H1 (cell line): ENCODE data around the gene PSMD5. TPM values are rescaled to one million over a fixed set of nuclear protein-coding genes. Genes with fewer than 3 reads are reported as not detected.

Source experiments
- BACH1 ChIP-seq: IDR thresholded peaks from 2 replicates; pipeline ENCODE4 v1.6.1; 2012; ENCODE audit warnings: low read length, improper control_type of control experiment
- CTBP2 ChIP-seq: IDR thresholded peaks from 2 replicates; pipeline ENCODE4 v1.7.0; 2011; ENCODE audit warnings: borderline replicate concordance, mild to moderate bottlenecking, moderate library complexity, mixed read lengths, low read length; ENCODE audit not compliant: insufficient read depth, insufficient read length
- JUN ChIP-seq: IDR thresholded peaks from 2 replicates; pipeline ENCODE4 v1.6.1; 2011; ENCODE audit warnings: low read depth, mild to moderate bottlenecking, improper control_type of control experiment, low read length
- KDM5A ChIP-seq: fragments of 200-600 bp; IDR thresholded peaks from 2 replicates; pipeline ENCODE4 v1.7.1; 2012; ENCODE audit warnings: mild to moderate bottlenecking, low read length, inconsistent platforms, mixed read lengths
- MAFK ChIP-seq: IDR thresholded peaks from 2 replicates; pipeline ENCODE4 v1.6.1; 2012; ENCODE audit warnings: low read depth, mild to moderate bottlenecking, improper control_type of control experiment, low read length
- NANOG ChIP-seq: IDR thresholded peaks from 2 replicates; pipeline ENCODE4 v1.6.1; 2011; ENCODE audit warnings: low read length, low read depth, mild to moderate bottlenecking, inconsistent platforms; ENCODE audit not compliant: insufficient read depth, poor library complexity, severe bottlenecking
- NRF1 ChIP-seq: IDR thresholded peaks from 2 replicates; pipeline ENCODE4 v1.6.1; 2011; ENCODE audit warnings: mild to moderate bottlenecking, low read depth, low read length, improper control_type of control experiment
- POU5F1 ChIP-seq: IDR thresholded peaks from 2 replicates; pipeline ENCODE4 v1.6.1; 2011; ENCODE audit warnings: low read depth, mild to moderate bottlenecking, low read length, moderate library complexity
- RBBP5 ChIP-seq: IDR thresholded peaks from 2 replicates; pipeline ENCODE4 v1.7.1; 2012; ENCODE audit warnings: low read depth, mild to moderate bottlenecking, inconsistent platforms, low read length, moderate library complexity, borderline replicate concordance
- RNF2 ChIP-seq: fragments of 200-900, 300-1000 bp; sonication (generic); IDR thresholded peaks from 2 replicates; pipeline ENCODE4 v1.7.1; 2016; ENCODE audit warnings: borderline replicate concordance, low read depth, mild to moderate bottlenecking, antibody characterized with exemption, low read length; ENCODE audit not compliant: poor library complexity, severe bottlenecking; ENCODE audit errors: missing control alignments
- RXRA ChIP-seq: IDR thresholded peaks from 2 replicates; pipeline ENCODE4 v1.6.1; 2011; ENCODE audit warnings: low read depth, mild to moderate bottlenecking, low read length, moderate library complexity; ENCODE audit not compliant: insufficient read depth
- SAP30 ChIP-seq: fragments of 300-600 bp; sonication (generic); IDR thresholded peaks from 2 replicates; pipeline ENCODE4 v1.7.1; 2012; ENCODE audit warnings: low read length, moderate library complexity, mild to moderate bottlenecking, inconsistent platforms; ENCODE audit not compliant: insufficient read depth, insufficient replicate concordance
- SIRT6 ChIP-seq: IDR thresholded peaks from one replicate; pipeline ENCODE4 v1.7.1; 2012; ENCODE audit warnings: low read length, inconsistent platforms
- SP1 ChIP-seq: IDR thresholded peaks from 2 replicates; pipeline ENCODE4 v1.6.1; 2011; ENCODE audit warnings: low read depth, low read length
- SP4 ChIP-seq: IDR thresholded peaks from 2 replicates; pipeline ENCODE4 v1.6.1; 2012; ENCODE audit warnings: low read length, inconsistent platforms
- TAF1 ChIP-seq: IDR thresholded peaks from 2 replicates; pipeline ENCODE4 v1.6.1; 2011; ENCODE audit warnings: mild to moderate bottlenecking, low read depth, low read length
- TBP ChIP-seq: IDR thresholded peaks from 2 replicates; pipeline ENCODE4 v1.6.1; 2011; ENCODE audit warnings: low read depth, low read length, improper control_type of control experiment
- polyA plus RNA-seq, 7 experiments: library from polyadenylated mRNA; depleted of rRNA in 3 of 7; stranded (reverse) in 5 of 7; unstranded in 2 of 7; fragments of >200 nt in 5 of 7; fragments of 200-250 nt in 2 of 7; gene quantifications; 1 replicate in 5 of 7; 2 replicates in 1 of 7; 4 replicates in 1 of 7; pipeline versions ENCODE4 v1.2.1 to v1.2.3, GENCODE V29; 2011 to 2013; ENCODE audit warnings: missing spikeins in 2 of 7, mixed read lengths in 2 of 7
- total RNA-seq: library from RNA; stranded (reverse); fragmentation: NEBNext Ultra II Directional; extraction: Animal tissue kit (Norgen Biotek cat#: 25700); gene quantifications from 2 replicates; pipeline ENCODE4 v1.2.1, GENCODE V29; 2021
- TF ChIP-seq, protein P1 (sequence below), 3 experiments: IDR thresholded peaks; 1 replicate in 2 of 3; 2 replicates in 1 of 3; pipeline versions ENCODE4 v1.5.1 to v1.6.1; 2011; ENCODE audit warnings: low read length in 3 of 3, mild to moderate bottlenecking in 3 of 3, inconsistent platforms in 2 of 3, low read depth in 1 of 3, moderate library complexity in 1 of 3; ENCODE audit not compliant: insufficient read depth in 1 of 3; ENCODE audit errors: control extremely low read depth in 1 of 3
- TF ChIP-seq, protein P2 (sequence below): IDR thresholded peaks from 2 replicates; pipeline ENCODE4 v1.6.1; 2011; ENCODE audit warnings: low read depth, mild to moderate bottlenecking, low read length; ENCODE audit not compliant: insufficient read depth

Gene PSMD5
- total and polyA plus RNA-seq, 2 of the 8 experiments (the other 6 are each of a cell fraction or from before 2014, with no cell fraction given): 19.2 to 30.5 TPM

DNA sequence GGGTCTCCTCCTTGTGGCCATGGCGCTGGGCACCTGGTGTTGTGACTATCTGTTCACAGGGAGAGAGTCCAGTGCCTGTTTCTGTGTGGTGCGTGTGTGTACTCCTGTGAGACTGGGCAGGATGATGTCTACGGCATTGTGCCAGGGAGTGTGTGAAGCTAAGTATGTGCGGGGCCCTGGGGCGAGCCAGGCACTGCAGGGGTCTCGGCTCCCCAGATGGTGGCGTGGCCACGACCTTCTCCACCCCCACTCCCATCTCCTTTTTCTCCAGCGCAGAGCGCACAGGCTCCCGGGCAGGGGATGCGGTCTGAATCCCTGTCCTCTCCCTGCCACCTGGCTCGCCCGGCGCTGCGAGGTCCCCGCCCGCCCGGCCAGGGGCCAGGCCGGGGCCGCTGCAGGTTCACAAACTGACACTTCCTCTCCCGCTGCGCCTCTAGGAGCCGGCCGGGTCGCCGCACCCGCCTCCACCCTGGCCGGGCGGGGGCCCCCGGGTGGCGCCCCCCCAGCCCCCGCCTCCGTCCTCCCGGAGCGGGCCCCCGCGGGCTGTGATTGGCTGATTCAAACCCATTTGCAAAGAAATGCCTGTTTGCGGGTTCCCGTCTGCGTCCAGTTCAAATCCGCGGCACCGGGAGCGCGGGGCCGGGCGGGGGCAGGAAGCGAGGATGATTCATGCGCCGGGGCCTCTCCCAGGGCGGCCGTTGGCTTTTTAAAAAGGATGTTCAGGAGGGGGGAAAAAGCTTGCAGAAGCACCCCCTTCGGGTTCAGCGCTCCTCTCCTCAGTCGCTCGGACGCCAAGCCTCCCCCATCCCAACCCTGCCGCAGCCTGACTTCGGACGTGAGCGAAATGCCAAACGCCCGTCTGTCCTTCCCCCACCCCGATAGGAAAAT, 33.5 kb upstream of the PSMD5 start (continued):
- TF ChIP-seq SIRT6: no peak
- TF ChIP-seq RXRA: no peak
- no peak for TF ChIP-seq POU5F1
- no peak for TF ChIP-seq TBP
- no peak for TF ChIP-seq CTBP2
- peak; percentile 12; the same call in 1 of the 2 replicates for TF ChIP-seq TAF1
- TF ChIP-seq, protein P1, sequence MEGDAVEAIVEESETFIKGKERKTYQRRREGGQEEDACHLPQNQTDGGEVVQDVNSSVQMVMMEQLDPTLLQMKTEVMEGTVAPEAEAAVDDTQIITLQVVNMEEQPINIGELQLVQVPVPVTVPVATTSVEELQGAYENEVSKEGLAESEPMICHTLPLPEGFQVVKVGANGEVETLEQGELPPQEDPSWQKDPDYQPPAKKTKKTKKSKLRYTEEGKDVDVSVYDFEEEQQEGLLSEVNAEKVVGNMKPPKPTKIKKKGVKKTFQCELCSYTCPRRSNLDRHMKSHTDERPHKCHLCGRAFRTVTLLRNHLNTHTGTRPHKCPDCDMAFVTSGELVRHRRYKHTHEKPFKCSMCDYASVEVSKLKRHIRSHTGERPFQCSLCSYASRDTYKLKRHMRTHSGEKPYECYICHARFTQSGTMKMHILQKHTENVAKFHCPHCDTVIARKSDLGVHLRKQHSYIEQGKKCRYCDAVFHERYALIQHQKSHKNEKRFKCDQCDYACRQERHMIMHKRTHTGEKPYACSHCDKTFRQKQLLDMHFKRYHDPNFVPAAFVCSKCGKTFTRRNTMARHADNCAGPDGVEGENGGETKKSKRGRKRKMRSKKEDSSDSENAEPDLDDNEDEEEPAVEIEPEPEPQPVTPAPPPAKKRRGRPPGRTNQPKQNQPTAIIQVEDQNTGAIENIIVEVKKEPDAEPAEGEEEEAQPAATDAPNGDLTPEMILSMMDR (IDR thresholded peaks at IDR 0.05; ENCODE audit: control extremely low read depth in 1 of 3, insufficient read depth in 1 of 3, low read depth in 1 of 3, low read length in 3 of 3): peak in 1 of 3 experiments; percentile 24; a peak in 1 of 4 replicates
- TF ChIP-seq SP1: no peak
- TF ChIP-seq, protein P2, sequence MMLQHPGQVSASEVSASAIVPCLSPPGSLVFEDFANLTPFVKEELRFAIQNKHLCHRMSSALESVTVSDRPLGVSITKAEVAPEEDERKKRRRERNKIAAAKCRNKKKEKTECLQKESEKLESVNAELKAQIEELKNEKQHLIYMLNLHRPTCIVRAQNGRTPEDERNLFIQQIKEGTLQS: no peak
- no peak for TF ChIP-seq RNF2
- TF ChIP-seq BACH1: no peak
- 0 out of 2 replicates have a peak, but pooled peaks have one; percentile 59 for TF ChIP-seq RBBP5
- TF ChIP-seq NRF1: no peak
- no peak for TF ChIP-seq NANOG
- TF ChIP-seq JUN: no peak
- TF ChIP-seq KDM5A: no peak
- no peak for TF ChIP-seq MAFK
- TF ChIP-seq SAP30: no peak
- TF ChIP-seq SP4: no peak
